HG03432 (cell line): ENCODE data around the gene EPB41L4A.
"Not testable (repeated sequence)": the region's sequence is repeated elsewhere in the genome, so short reads cannot be mapped to it uniquely, and the experiment has no call there.

ENCODE experiments used
- ATAC-seq: cut with Tn5 transposase; IDR thresholded peaks from one replicate; pipeline ENCODE4 v1.9.1; 2021; ENCODE audit warnings: mild to moderate bottlenecking, moderate library complexity; ENCODE audit not compliant: unreplicated experiment

The EPB41L4A gene

GRCh38 chr5:112263469-112263868 lies 155.6 kb downstream of the EPB41L4A start:
- no peak for ATAC-seq

GRCh38 chr5:112258571-112258970 lies 160.5 kb downstream of the EPB41L4A start:
- no peak for ATAC-seq

- ATAC-seq = no peak
Measured at GRCh38 chr5:112257976-112258375, 161.1 kb downstream of the EPB41L4A start.

GRCh38 chr5:112257005-112257404 lies 162.1 kb downstream of the EPB41L4A start:
- no peak for ATAC-seq

- no peak for ATAC-seq
Measured at GRCh38 chr5:112254303-112254702, 164.8 kb downstream of the EPB41L4A start.

GRCh38 chr5:112253478-112254250 lies 165.4 kb downstream of the EPB41L4A start:
- no peak for ATAC-seq

GRCh38 chr5:112250551-112250950 lies 168.5 kb downstream of the EPB41L4A start:
- no peak for ATAC-seq

- ATAC-seq = no peak
Measured at GRCh38 chr5:112248623-112249022, 170.5 kb downstream of the EPB41L4A start.

- no peak for ATAC-seq
Measured at GRCh38 chr5:112247960-112248359, 171.1 kb downstream of the EPB41L4A start.

- ATAC-seq = no peak
Measured at GRCh38 chr5:112245656-112246055, 173.4 kb downstream of the EPB41L4A start.

GRCh38 chr5:112239996-112240395 lies 179.1 kb downstream of the EPB41L4A start:
- ATAC-seq = no peak

- ATAC-seq = no peak
Measured at GRCh38 chr5:112238473-112238872, 180.6 kb downstream of the EPB41L4A start.

GRCh38 chr5:112237456-112237855 lies 181.6 kb downstream of the EPB41L4A start:
- ATAC-seq = no peak

GRCh38 chr5:112234000-112234399 lies 185.1 kb downstream of the EPB41L4A start:
- ATAC-seq = no peak

GRCh38 chr5:112232667-112233066 lies 186.4 kb downstream of the EPB41L4A start:
- no peak for ATAC-seq

GRCh38 chr5:112230606-112231005 lies 188.5 kb downstream of the EPB41L4A start:
- ATAC-seq = no peak

GRCh38 chr5:112228667-112229066 lies 190.4 kb downstream of the EPB41L4A start:
- no peak for ATAC-seq

- no peak for ATAC-seq
Measured at GRCh38 chr5:112227911-112228631, 191.0 kb downstream of the EPB41L4A start.

- no peak for ATAC-seq
Measured at GRCh38 chr5:112226215-112226614, 192.9 kb downstream of the EPB41L4A start.

- ATAC-seq = not testable (repeated sequence)
Measured at GRCh38 chr5:112222997-112223396, 196.1 kb downstream of the EPB41L4A start.

- no peak for ATAC-seq
Measured at GRCh38 chr5:112221128-112221527, 197.9 kb downstream of the EPB41L4A start.

- no peak for ATAC-seq
Measured at GRCh38 chr5:112219000-112219399, 200.1 kb downstream of the EPB41L4A start.
